Loucy (cell line): ENCODE data around the gene TMEM132E.

Source experiments
- CTCF ChIP-seq: fragments of 200-600 bp; sonication (generic); conservative IDR thresholded peaks from 2 replicates; pipeline ENCODE4 v1.5.1; 2014; ENCODE audit warnings: mild to moderate bottlenecking, antibody characterized with exemption, low read length
- EZH2phosphoT487 ChIP-seq: fragments of 200-600 bp; IDR thresholded peaks from 2 replicates; pipeline ENCODE4 v1.6.1; 2018; ENCODE audit warnings: antibody characterized with exemption, mild to moderate bottlenecking, moderate library complexity, borderline replicate concordance

GRCh38 chr17:34624767-34625383 is 45.5 kb downstream of the TMEM132E start:
- TF ChIP-seq CTCF: no peak
- no peak for TF ChIP-seq EZH2phosphoT487
